Psoas muscle (tissue), 8 donors: ENCODE results near the gene FAM167B. TPM values are rescaled to one million over a fixed set of nuclear protein-coding genes. Genes with fewer than 3 reads are reported as not detected.
A peak's percentile ranks its signal among the peaks of the same experiment; 100 is the strongest.

ENCODE experiments used
- ATAC-seq, 4 donors: fragments of 200-7000 bp; cut with Tn5 transposase; one replicate each; pipeline ENCODE4 v1.9.1; 2020; ENCODE audit warnings: moderate library complexity in 3 of 4, mild to moderate bottlenecking in 2 of 4
- DNase-seq, 2 donors: peaks; one replicate each; pipeline ENCODE4 v3.0.0-alpha.2; 2020
- H3K27ac ChIP-seq: fragments of 200-600 bp; one replicate; pipeline ENCODE4 v1.8.0; 2022
- H3K27me3 ChIP-seq, 3 donors: fragments of 200-600 bp in 1 of 3; one replicate each; pipeline versions ENCODE4 v1.6.1 to v1.8.0; 2013 to 2022; ENCODE audit warnings: low read length in 2 of 3, mild to moderate bottlenecking in 2 of 3, moderate library complexity in 1 of 3; ENCODE audit not compliant: insufficient read depth in 3 of 3
- H3K36me3 ChIP-seq, 2 donors: fragments of 200-600 bp in 1 of 2; one replicate each; pipeline versions ENCODE4 v1.6.1 to v1.8.0; 2013 to 2022; ENCODE audit warnings: low read depth in 1 of 2, mild to moderate bottlenecking in 1 of 2, moderate library complexity in 1 of 2; ENCODE audit not compliant: insufficient read depth in 1 of 2
- H3K4me1 ChIP-seq: fragments of 200-600 bp; one replicate; pipeline ENCODE4 v1.8.0; 2022
- H3K4me3 ChIP-seq: fragments of 200-600 bp; one replicate; pipeline ENCODE4 v1.8.0; 2022; ENCODE audit warnings: mild to moderate bottlenecking
- H3K9me3 ChIP-seq: fragments of 200-600 bp; one replicate; pipeline ENCODE4 v1.8.0; 2022
- CTCF ChIP-seq: fragments of 200-600 bp; IDR thresholded peaks from one replicate; pipeline ENCODE4 v1.8.0; 2022; ENCODE audit warnings: antibody characterized with exemption
- WGBS, 3 donors: extraction: QIAGEN DNeasy Blood & Tissue Kit; methylation state at CpG; one replicate each; pipeline versions ENCODE4 v1.1.6 to v1.1.7; 2013; 5-methylcytosine and 5-hydroxymethylcytosine counted together
- intact Hi-C, 2 donors: fragments of 100-400 bp; cut with DNase I; formaldehyde crosslinking; loops; one replicate each; pipeline versions ENCODE4 v1.11.0 to v1.14.2; 2022
- polyA plus RNA-seq, 3 donors: library from polyadenylated mRNA; stranded (reverse); fragments of 200-250 nt; gene quantifications; one replicate each; pipeline ENCODE4 v1.2.3, GENCODE V29; 2013
- total RNA-seq, 4 donors: library from RNA; stranded (reverse); fragmentation: NEBNext Ultra II Directional in 2 of 4; extraction: Animal tissue kit (Norgen Biotek cat#: 25700) in 2 of 4; gene quantifications; one replicate each; pipeline versions ENCODE4 v1.2.1 to v1.2.4, GENCODE V29; 2021 to 2023
- donor health status: healthy with polysubstance abuse.
- donor health status: DM: no; HTN: no; CAD: no; lungs with moderate emphysema.
- donor health status: Bipolar disorder and iron deficiency.
- donor health status: healthy.
- donor health status: DM: yes; HTN: yes; CAD: no.
- donor health status: DM: no; HTN: no; CAD: no.
- donor health status: DM: no; HTN: no; CAD: no.
- donor health status: DM: yes; HTN: yes; CAD: no.

FAM167B gene
- total and polyA plus RNA-seq, 7 donors = 2.0 to 6.2 (median 3.7) TPM

- peak; percentile 78 to 83 (median 82) for ATAC-seq
- no peak for TF ChIP-seq CTCF
- no peaks in the 10 kb centered on the region for H3K27me3 ChIP-seq
- 8 to 17% (median 15%) methylated on average over 6 of the region's 6 CpGs for WGBS, 3 donors
- no peaks in the 10 kb centered on the region for H3K9me3 ChIP-seq
- peak; percentile 82 to 92 for DNase-seq
- H3K4me3 ChIP-seq = peak overlapping the region; percentile 88
- H3K27ac ChIP-seq = peak overlapping the region; percentile 94
- intact Hi-C loops = loop anchor here in 1 of 2 donors (2.0 kb wide), 1 partner anchor 19 kb away; no protein-coding TSS in a partner anchor
- peaks cover 11 to 44% of the 10 kb centered on the region in 2 donors for H3K36me3 ChIP-seq
- H3K4me1 ChIP-seq = peaks cover 54% of the 10 kb centered on the region
Measured at GRCh38 chr1:32199717-32200072, 47.3 kb upstream of the FAM167B start.

GRCh38 chr1:32200226-32201010 lies 46.6 kb upstream of the FAM167B start, which contains the start of gene CCDC28B:
TSS of gene CCDC28B (plus strand) at chr1:32200595. CDS start at chr1:32201936, 1,341 bp downstream.
- WGBS, 3 donors = 0 to 1% (median 0%) methylated on average over 34 of the region's 34 CpGs
- ATAC-seq (peak; percentile 49 to 73 (median 60)), DNase-seq (peak; percentile 77 to 84)
- Histone ChIP-seq H3K36me3 (peaks cover 4 to 40% of the 10 kb centered on the region in 2 donors), H3K27ac (peak within 1 kb of the TSS; percentile 94), H3K4me1 (peaks cover 59% of the 10 kb centered on the region), H3K4me3 (peak within 1 kb of the TSS; percentile 88), H3K27me3 (no peaks in the 10 kb centered on the region), H3K9me3 (no peaks in the 10 kb centered on the region)
- TF ChIP-seq CTCF = no peak
- intact Hi-C loops = no loop called here

- WGBS, 3 donors = 1% methylated on average over 23 to 26 of the region's 26 CpGs
- peaks cover 3 to 32% of the 10 kb centered on the region in 2 donors for H3K36me3 ChIP-seq
- no peak for TF ChIP-seq CTCF
- peak overlapping the region; percentile 94 for H3K27ac ChIP-seq
- H3K4me3 ChIP-seq = peak overlapping the region; percentile 88
- no peaks in the 10 kb centered on the region for H3K9me3 ChIP-seq
- intact Hi-C loops = no loop called here
- H3K4me1 ChIP-seq = peaks cover 61% of the 10 kb centered on the region
- ATAC-seq = peak in 3 of 4 donors; percentile 35 to 36 (median 36)
- DNase-seq = peak; percentile 70 to 75
- H3K27me3 ChIP-seq = no peaks in the 10 kb centered on the region
Measured at GRCh38 chr1:32201011-32201855, 45.8 kb upstream of the FAM167B start.

GRCh38 chr1:32204943-32205361 lies 42.1 kb upstream of the FAM167B start:
- peaks cover 0 to 10% of the 10 kb centered on the region in 2 donors for H3K36me3 ChIP-seq
- ATAC-seq (no peak), DNase-seq (no peak)
- intact Hi-C loops = no loop called here
- no peaks in the 10 kb centered on the region for H3K27me3 ChIP-seq
- no peak for TF ChIP-seq CTCF
- WGBS, 3 donors = 32 to 39% (median 35%) methylated on average over 26 of the region's 26 CpGs
- H3K4me1 ChIP-seq = peaks cover 25% of the 10 kb centered on the region
- H3K27ac ChIP-seq = peak overlapping the region; percentile 53
- H3K4me3 ChIP-seq = peak overlapping the region; percentile 85
- no peaks in the 10 kb centered on the region for H3K9me3 ChIP-seq
